ENCODE data around the gene PPFIBP2. TPM values are rescaled to one million over a fixed set of nuclear protein-coding genes. Genes with fewer than 3 reads are reported as not detected.

The PPFIBP2 gene
- total and polyA plus RNA-seq, 2 of the 13 experiments (the other 11 are each of a cell fraction or from before 2014, with no cell fraction given) = 15.0 to 52.5 TPM

DNA sequence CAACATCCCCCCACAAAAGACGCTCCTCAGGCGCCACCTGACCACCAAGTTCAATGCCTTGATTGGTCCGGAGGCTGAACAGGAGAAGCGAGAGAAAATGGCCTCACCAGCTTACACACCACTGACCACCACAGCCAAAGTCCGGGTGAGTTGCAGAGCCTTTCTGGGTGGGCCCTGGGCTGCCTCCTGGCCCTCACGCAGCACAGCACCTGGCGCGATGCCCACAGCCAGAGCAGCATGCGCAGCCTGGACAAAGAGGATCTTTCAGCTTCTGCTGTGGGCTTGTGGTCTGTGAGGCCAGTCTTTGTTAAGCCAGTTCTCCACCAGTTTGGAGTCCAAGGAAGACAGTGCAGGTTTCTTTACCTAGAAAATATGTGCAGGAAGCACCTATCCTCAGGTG lies 137.9 kb downstream of the PPFIBP2 start (continued):
- TF ChIP-seq ZNF513 (CRISPR knock-in tag; conservative IDR thresholded peaks at IDR 0.05) (no peak), ZNF256 (CRISPR knock-in tag; conservative IDR thresholded peaks at IDR 0.05) (no peak), YEATS2 (CRISPR knock-in tag; IDR thresholded peaks at IDR 0.05; ENCODE audit: borderline replicate concordance) (no peak), SAFB2 (CRISPR knock-in tag; IDR thresholded peaks at IDR 0.05; ENCODE audit: borderline replicate concordance, low read depth) (no peak), CERS6 (CRISPR knock-in tag; IDR thresholded peaks at IDR 0.05) (no peak), KDM5B (CRISPR knock-in tag; IDR thresholded peaks at IDR 0.05; ENCODE audit: borderline replicate concordance) (no peak), SPEN (CRISPR knock-in tag; IDR thresholded peaks at IDR 0.05; ENCODE audit: low read depth) (no peak), ZFX (CRISPR knock-in tag; IDR thresholded peaks at IDR 0.05; ENCODE audit: low read depth) (no peak), ZNF773 (CRISPR knock-in tag; IDR thresholded peaks at IDR 0.05; ENCODE audit: borderline replicate concordance) (no peak), ZNF496 (CRISPR knock-in tag; IDR thresholded peaks at IDR 0.05; ENCODE audit: insufficient replicate concordance) (no peak), ZNF44 (CRISPR knock-in tag; IDR thresholded peaks at IDR 0.05) (no peak), ZMYM4 (CRISPR knock-in tag; IDR thresholded peaks at IDR 0.05) (no peak), ZNF746 (CRISPR knock-in tag; IDR thresholded peaks at IDR 0.05) (no peak)
